HG03457 (cell line): ENCODE measurements around the gene TRMO.
"Not testable (repeated sequence)": the region's sequence is repeated elsewhere in the genome, so short reads cannot be mapped to it uniquely, and the experiment has no call there.

ENCODE experiments used
- ATAC-seq: cut with Tn5 transposase; IDR thresholded peaks from one replicate; pipeline ENCODE4 v1.9.1; 2021; ENCODE audit warnings: moderate number of reproducible peaks; ENCODE audit not compliant: unreplicated experiment

Gene TRMO, protein sequence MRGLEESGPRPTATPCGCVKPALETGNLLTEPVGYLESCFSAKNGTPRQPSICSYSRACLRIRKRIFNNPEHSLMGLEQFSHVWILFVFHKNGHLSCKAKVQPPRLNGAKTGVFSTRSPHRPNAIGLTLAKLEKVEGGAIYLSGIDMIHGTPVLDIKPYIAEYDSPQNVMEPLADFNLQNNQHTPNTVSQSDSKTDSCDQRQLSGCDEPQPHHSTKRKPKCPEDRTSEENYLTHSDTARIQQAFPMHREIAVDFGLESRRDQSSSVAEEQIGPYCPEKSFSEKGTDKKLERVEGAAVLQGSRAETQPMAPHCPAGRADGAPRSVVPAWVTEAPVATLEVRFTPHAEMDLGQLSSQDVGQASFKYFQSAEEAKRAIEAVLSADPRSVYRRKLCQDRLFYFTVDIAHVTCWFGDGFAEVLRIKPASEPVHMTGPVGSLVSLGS

GRCh38 chr9:97921959-97922724, at the start of gene TRMO:
Gene TRMO (minus strand): TSS chr9:97922500. CDS start chr9:97922493, 7 bp downstream.
- ATAC-seq, result peak; percentile 75

DNA sequence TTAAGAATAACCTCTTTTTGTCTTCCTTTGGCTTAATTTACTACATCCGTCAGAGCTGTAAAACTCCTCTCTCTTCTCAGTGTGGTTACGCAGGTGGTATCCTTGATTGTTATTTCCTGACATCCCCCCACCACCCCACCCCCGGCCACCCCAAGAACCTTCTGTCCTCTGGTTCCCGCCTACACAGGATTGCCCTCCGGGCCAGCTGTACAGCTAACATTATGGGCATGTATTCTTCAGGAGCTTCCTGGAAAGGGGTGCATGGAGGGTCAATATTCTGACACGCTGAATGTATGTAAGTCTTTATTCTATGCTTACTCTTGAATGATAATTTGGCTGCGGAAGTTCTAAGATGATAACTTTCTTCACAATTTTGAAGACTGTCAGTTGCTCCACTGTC, 47.9 kb upstream of the TRMO start:
- ATAC-seq, result no peak

- ATAC-seq, result no peak
These were observed 46.7 kb upstream of the TRMO start for GRCh38 chr9:97969014-97969413.

DNA sequence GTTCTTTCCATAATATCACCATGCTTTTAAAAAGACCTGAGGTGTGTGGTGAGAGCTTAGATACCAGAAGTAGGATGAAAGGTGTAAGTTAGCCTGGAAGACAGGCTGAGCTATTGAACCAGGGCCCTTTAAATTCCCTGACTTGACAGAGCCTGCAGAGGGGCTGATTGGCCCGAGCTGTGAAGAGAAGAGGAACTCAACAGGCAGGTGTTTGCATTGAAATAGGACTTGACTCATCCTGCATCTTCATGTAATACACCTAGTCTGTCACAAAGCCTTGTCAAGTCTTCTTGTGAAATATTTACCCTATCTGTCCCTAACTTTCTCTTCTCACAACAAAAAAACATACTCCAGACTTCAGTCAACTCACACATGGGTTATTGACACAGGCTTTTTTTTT, 44.2 kb upstream of the TRMO start:
- no peak for ATAC-seq

- no peak for ATAC-seq
These were observed 42.6 kb upstream of the TRMO start for GRCh38 chr9:97964901-97965300.

GRCh38 chr9:97963232-97963631, 40.9 kb upstream of the TRMO start:
- ATAC-seq, result no peak

DNA sequence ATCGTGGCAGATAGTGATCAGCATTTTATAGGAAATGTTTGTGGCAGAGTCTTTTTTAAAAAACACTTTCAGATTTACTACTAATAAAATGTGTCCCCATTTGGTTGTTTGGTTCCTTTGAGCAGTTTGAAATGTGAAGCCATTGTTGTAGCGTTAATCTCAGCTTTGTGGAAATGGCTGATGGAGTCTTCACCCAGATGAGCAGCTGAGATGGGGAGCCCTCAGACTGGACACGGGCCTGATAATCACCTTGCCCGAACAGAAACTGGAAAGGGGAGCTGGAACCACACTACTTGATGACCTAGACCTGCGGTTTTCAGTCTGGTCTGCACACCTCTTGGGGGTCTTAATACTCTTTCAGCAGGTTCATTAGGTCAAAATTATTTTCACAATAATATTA, 40.3 kb upstream of the TRMO start:
- ATAC-seq, result no peak

GRCh38 chr9:97962136-97962535, 39.8 kb upstream of the TRMO start:
- no peak for ATAC-seq

DNA sequence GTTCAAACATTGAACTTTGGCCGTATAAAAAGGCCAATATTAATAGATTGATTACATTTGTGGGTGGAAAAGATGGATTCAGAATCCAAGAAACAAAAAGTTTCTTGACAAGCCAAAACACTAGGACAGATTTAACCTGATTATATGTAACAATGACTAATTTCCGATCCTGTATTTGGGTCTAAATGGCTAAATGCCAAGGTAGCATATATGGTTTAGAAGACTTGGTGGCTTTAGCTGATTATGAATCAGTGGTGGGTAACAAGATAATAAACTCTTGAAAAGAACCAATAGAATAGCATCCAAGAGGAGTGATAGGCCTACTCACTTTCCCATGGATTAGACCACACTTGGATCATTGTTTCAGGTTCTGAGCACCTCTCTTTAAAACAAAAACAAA, 39.1 kb upstream of the TRMO start:
- ATAC-seq, result no peak

DNA sequence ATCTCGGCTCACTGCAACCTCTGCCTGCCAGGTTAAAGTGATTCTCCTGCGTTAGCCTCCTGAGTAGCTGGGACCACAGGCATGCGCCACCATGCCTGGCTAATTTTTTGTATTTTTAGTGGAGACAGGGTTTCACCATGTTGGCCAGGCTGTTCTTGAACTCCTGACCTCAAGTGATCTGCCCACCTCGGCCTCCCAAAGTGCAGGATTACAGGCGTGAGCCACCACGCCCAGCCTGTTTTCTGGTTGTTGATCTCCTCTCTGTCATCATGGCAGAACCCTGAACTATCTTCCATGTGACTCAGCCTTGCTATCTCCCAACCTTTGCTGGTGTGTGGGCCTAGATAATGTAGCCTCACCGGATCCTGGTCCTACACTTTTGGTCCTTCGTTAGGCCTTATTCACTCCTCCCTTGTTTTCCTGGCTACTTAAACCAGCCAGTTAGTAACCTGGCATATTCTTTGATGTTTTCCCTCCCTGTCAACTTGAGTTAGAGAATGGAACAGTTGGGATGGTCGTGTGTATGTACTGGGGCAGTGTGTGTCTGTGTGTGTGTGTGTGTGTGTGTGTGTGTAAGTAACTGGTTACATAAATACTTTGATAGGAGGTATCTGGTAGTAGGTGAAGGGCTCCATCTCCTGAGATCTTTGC, 38.5 kb upstream of the TRMO start:
- not testable (repeated sequence) for ATAC-seq

GRCh38 chr9:97959585-97959984, 37.3 kb upstream of the TRMO start:
- ATAC-seq, result no peak

DNA sequence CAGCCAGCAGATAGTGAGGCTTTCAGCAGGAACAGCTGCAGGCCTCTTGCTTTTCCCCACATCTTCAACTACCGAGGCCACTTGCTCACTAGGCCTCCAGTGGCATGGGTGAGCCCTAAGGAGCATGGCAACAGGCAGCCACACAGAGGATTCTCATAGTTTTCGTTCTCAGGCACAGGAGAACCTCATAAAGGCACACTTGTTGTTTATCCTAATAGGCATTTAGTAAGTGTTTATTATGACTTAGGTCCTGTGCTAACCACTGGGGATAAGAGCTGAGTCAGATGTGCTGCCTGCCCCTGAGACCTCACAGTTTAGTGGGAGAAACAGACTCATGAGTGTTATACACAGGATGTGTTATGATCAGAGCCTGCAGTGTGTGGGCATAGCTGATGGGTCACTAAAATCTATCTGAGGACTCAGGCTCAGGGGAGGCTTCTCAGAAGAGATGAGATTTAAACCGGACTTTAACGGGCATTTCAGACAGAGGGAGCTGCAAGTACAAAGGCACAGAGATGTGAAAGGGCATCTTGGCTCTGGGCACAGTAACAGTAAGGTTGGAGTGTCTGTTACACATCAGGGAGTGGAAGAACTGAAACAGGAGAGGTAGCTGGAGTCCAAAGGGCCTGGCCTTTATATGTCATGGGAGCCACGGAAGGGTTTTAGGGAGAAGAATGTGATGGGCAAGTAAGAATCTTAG, 36.7 kb upstream of the TRMO start:
- no peak for ATAC-seq

DNA sequence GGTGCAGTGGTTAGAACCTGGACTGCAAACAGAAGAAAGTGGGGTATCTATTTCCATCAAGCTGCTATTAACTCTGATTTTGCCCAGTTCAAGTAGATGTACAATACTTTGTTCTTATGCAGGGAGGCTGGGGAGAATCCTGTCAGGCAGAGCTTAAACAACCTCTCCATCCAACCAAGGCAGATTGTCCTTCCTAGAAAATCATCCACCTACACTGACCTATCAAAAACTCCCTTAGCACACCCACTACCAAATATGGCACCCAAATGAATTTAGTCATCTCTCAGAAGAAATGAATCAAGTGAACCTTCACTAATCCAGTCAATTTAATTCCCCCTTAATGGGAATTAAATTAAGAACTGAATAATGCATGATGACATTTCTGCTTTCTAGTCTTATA, 34.0 kb upstream of the TRMO start:
- no peak for ATAC-seq

GRCh38 chr9:97954550-97954989, 32.3 kb upstream of the TRMO start:
- no peak for ATAC-seq

- ATAC-seq, result not testable (repeated sequence)
These were observed 28.6 kb upstream of the TRMO start for GRCh38 chr9:97950873-97951272.

- ATAC-seq, result not testable (repeated sequence)
These were observed 24.8 kb upstream of the TRMO start for GRCh38 chr9:97947094-97947493.

GRCh38 chr9:97945470-97945869, 23.2 kb upstream of the TRMO start:
- not testable (repeated sequence) for ATAC-seq

GRCh38 chr9:97944612-97945011, 22.3 kb upstream of the TRMO start:
- no peak for ATAC-seq

- ATAC-seq, result no peak
These were observed 21.1 kb upstream of the TRMO start for GRCh38 chr9:97943308-97943855.

- no peak for ATAC-seq
These were observed 19.0 kb upstream of the TRMO start for GRCh38 chr9:97941323-97941722.

- no peak for ATAC-seq
These were observed 18.4 kb upstream of the TRMO start for GRCh38 chr9:97940741-97941140.
